Activated CD8-positive, alpha-beta memory T cell treated with anti-CD3 and anti-CD28 coated beads, Interleukin-2, amount 50 U/mL, for 24 hours (primary cell): ENCODE results near the gene SGCG.

ENCODE experiments used
- DNase-seq: peaks from one replicate; pipeline ENCODE4 v3.0.0-alpha.2; 2020; ENCODE audit errors: extremely low read depth

The SGCG gene

GRCh38 chr13:23325191-23325590 lies 144.4 kb downstream of the SGCG start:
- DNase-seq: no peak

- no peak for DNase-seq
These were observed 149.6 kb downstream of the SGCG start for GRCh38 chr13:23330356-23330755.

- DNase-seq: no peak
These were observed 158.4 kb downstream of the SGCG start for GRCh38 chr13:23339225-23339624.

- DNase-seq: no peak
These were observed 164.3 kb downstream of the SGCG start for GRCh38 chr13:23344931-23345595.

GRCh38 chr13:23347601-23348000 lies 166.8 kb downstream of the SGCG start:
- no peak for DNase-seq

GRCh38 chr13:23348262-23349127 lies 167.7 kb downstream of the SGCG start:
- DNase-seq: no peak

- DNase-seq: no peak
These were observed 168.6 kb downstream of the SGCG start for GRCh38 chr13:23349161-23349897.

- no peak for DNase-seq
These were observed 169.2 kb downstream of the SGCG start for GRCh38 chr13:23350009-23350408.

GRCh38 chr13:23352161-23352560 lies 171.4 kb downstream of the SGCG start:
- DNase-seq: no peak

GRCh38 chr13:23354520-23354919 lies 173.7 kb downstream of the SGCG start:
- no peak for DNase-seq

- no peak for DNase-seq
These were observed 175.6 kb downstream of the SGCG start for GRCh38 chr13:23356368-23356767.

- no peak for DNase-seq
These were observed 176.6 kb downstream of the SGCG start for GRCh38 chr13:23357349-23357748.

- no peak for DNase-seq
These were observed 179.1 kb downstream of the SGCG start for GRCh38 chr13:23359882-23360281.

GRCh38 chr13:23365652-23366051 lies 184.9 kb downstream of the SGCG start:
- no peak for DNase-seq

GRCh38 chr13:23367907-23368306 lies 187.1 kb downstream of the SGCG start:
- no peak for DNase-seq

- DNase-seq: no peak
These were observed 191.6 kb downstream of the SGCG start for GRCh38 chr13:23372264-23372906.
